Sigmoid colon (tissue), 4 donors: ENCODE measurements around the gene NBPF26.
"Not testable (repeated sequence)": the region's sequence is repeated elsewhere in the genome, so short reads cannot be mapped to it uniquely, and the experiment has no call there.

Source experiments
- EP300 ChIP-seq, 4 donors: sonication (generic); formaldehyde crosslinking; IDR thresholded peaks; one replicate each; pipeline ENCODE4 v1.6.1; 2017; ENCODE audit warnings: antibody characterized with exemption in 4 of 4
- POLR2A ChIP-seq, 2 donors: fragments of 450-650 bp; IDR thresholded peaks; one replicate each; pipeline ENCODE4 v1.6.1; 2016; ENCODE audit warnings: antibody characterized with exemption in 2 of 2, mild to moderate bottlenecking in 2 of 2, moderate library complexity in 2 of 2
- POLR2AphosphoS5 ChIP-seq, 4 donors: sonication (generic); formaldehyde crosslinking; IDR thresholded peaks; one replicate each; pipeline ENCODE4 v1.6.1; 2017; ENCODE audit warnings: antibody characterized with exemption in 4 of 4
- TF ChIP-seq, protein P1 (sequence below), 4 experiments: fragments of 450-650 bp in 3 of 4; fragments of 200-600 bp in 1 of 4; IDR thresholded peaks; one replicate each; pipeline ENCODE4 v1.5.1; 2016 to 2019; ENCODE audit warnings: antibody characterized with exemption in 4 of 4, mild to moderate bottlenecking in 3 of 4, moderate library complexity in 2 of 4

DNA sequence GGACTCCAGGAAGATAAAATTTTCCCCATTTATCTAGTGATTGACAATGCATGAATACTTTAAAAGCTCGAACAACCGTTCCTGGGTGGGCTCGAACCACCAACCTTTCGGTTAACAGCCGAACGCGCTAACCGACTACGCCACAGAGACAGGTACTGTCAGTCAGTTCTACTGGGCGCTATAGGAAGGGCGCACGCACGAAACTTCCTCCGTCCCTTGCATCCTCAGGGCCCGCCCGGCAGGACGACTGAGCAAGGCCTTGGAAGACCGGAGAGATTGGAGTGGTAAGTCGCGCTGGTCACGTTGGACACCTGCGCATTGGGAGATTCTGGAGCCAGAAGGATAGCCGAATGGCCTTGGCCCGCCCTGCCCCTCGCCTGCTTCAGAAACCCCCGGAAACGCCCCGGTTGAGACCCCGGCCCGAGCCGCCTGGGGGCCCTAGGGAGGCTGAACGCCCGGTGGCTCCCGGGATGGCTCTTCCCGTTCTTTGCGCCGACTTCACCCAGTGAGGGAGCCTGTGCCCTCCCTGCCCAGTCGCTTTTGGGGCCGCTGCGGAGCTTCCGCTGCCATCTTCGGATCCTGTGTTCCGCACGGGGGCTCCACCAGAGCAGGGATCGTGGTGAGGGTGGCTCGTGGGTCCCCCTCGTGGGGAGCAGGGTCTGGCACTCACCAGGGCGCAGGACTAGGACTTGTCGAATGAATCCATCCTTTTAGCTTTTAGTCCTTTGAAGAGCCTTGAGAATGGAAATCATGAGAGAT is 120.6 kb downstream of the NBPF26 start:
- TF ChIP-seq EP300, POLR2A (IDR thresholded peaks at IDR 0.05): not testable (repeated sequence)
- TF ChIP-seq, protein P1, sequence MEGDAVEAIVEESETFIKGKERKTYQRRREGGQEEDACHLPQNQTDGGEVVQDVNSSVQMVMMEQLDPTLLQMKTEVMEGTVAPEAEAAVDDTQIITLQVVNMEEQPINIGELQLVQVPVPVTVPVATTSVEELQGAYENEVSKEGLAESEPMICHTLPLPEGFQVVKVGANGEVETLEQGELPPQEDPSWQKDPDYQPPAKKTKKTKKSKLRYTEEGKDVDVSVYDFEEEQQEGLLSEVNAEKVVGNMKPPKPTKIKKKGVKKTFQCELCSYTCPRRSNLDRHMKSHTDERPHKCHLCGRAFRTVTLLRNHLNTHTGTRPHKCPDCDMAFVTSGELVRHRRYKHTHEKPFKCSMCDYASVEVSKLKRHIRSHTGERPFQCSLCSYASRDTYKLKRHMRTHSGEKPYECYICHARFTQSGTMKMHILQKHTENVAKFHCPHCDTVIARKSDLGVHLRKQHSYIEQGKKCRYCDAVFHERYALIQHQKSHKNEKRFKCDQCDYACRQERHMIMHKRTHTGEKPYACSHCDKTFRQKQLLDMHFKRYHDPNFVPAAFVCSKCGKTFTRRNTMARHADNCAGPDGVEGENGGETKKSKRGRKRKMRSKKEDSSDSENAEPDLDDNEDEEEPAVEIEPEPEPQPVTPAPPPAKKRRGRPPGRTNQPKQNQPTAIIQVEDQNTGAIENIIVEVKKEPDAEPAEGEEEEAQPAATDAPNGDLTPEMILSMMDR (IDR thresholded peaks at IDR 0.05), result not testable (repeated sequence)
- TF ChIP-seq POLR2AphosphoS5 (IDR thresholded peaks at IDR 0.05), result peak in 1 of 4 donors; percentile 56
